Ureter (tissue), 1 donor: ENCODE measurements around the gene IP6K3. TPM values are rescaled to one million over a fixed set of nuclear protein-coding genes. Genes with fewer than 3 reads are reported as not detected.

ENCODE experiments used
- DNase-seq: peaks from one replicate; pipeline ENCODE4 v3.0.0-alpha.2; 2020; ENCODE audit warnings: low spot score
- total RNA-seq: library from RNA; stranded (reverse); gene quantifications from one replicate; pipeline ENCODE4 v1.2.4, GENCODE V29; 2023
- donor health status: DM: yes; HTN: yes; CAD: no.

IP6K3 gene
- total RNA-seq, 1 donor from 2014 or later, result 2.6 TPM

DNA sequence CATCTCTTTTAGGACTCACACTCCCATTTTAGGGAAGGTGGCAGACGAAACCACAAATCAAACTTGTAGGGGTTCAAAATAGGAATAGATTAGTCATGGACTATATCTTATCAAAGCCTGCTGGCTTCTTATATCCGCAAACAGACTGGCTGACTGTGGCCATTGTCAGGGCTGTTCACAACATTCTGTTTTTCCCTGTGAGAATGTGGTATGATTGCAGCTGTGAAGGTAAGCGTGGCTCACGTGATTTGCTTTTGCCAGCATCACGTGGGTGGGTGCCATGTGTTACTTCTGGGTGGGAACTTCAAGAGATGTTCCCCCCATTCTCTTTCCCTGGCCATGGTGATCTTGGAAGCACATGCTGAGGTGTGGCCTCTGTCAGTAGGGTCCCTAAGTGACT lies 5.9 kb downstream of the IP6K3 start:
- no peak for DNase-seq

DNA sequence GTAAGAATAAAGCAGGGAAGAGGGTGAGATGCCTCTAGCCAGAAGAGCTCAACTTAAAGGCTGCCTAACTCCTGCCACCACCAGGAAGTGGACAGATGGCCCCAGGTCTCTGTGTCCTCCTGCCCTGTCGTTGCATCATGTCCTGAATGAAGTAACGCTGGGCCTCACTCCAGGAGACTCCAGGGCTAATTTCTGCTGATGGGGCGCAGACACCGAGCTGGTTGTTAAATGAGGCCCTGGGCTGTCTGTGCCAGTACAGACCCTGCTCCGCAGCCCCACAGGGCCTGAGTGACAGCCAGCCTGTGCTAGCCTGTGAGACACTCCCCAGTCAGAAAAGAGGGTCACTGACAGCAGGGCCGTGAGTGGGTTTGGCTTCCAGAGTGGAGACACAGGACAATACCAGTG lies 6.5 kb downstream of the IP6K3 start:
- no peak for DNase-seq

DNA sequence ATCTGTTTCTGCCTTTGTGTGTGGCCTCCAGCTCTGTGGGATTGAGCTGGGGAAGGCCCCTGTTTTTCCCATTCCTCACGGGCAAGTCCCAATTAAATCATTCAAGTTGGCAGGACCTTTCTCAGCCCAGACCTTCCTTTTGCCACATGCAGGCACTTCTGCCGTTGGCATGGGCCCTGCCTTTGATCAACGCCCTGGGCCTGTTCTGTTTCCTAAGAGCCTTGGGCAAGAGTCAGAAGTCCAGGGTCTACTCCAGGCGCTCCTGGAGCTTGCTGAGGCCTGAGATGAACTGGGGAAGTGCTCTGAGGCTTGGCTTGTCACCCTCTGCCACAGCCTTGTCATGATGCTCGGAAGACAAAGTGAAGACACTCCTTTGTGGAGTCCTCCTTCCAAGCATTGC lies 7.1 kb downstream of the IP6K3 start:
- no peak for DNase-seq

DNA sequence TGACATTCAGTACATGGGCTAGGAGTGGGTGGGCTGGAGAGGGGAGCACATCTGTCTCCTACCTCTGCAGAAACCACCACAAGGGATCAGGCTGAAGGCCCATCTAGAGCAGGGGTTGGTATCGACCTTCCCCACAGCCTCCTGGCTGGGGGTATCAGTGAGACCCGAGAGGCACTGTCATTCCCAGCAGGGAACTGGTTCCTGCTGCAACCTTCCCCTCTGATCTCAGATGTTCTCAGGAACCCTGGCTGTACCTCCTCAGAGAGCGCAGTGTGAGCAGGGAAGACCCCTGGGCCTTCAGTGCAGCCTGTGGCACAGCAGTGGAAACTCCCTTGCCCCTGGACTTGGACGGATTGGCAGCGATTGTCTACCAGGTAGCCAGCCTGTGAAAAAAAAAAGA lies 7.8 kb downstream of the IP6K3 start:
- no peak for DNase-seq

DNA sequence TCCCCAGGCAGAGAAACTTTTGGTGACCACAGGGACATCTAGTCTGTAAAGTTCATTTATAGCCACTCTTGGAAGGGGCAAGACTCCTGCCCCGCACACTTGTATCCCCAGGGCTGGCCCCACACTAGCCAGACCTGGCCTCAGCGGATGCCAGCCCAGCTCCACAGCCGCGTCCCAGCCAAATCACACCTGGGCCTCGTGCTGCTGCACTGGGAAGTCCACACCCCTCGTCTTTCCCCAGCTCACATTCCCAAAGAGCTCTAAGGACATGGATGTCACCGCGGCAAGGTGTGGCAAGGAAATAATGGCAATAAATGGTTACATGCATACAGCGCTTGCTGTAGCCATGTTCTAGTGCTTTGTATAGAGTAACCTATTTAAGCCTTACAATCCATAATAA lies 8.6 kb downstream of the IP6K3 start:
- DNase-seq, result no peak

DNA sequence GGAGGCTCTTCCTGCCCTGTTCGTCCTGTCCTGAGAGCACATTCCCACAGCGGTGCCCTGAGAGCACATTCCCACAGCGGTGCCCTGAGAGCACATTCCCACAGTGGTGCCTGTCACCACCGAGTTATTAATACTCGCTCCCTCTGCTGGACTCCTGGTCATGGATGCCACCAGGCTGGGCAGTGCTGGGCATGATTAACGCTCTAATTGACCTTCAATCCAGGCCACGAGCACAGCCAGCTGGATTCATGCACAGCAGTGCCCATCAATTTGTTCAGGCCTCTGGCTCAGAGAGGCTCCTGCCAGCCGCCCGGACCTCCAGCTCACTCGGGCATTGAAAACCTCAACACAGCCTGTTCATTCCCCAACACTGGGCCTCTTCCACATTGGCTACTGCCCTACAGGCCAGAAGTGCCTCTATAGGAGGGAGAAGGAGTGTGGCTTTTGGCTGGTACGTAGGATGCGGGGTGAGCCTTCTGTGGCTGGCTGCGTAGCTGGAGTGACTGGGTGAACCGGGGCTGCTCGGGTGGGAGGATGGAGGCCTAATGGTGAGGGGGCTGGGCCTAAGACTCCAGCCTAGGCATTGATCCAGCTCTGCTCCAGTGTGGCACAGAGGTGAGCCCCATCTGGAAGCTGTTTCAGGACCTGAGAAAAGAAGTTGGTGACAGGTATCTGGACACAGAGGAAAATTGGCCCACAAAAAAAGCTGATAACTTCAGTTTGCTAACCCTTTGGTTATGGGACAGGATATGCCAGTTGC lies 9.3 kb downstream of the IP6K3 start:
- no peak for DNase-seq

DNA sequence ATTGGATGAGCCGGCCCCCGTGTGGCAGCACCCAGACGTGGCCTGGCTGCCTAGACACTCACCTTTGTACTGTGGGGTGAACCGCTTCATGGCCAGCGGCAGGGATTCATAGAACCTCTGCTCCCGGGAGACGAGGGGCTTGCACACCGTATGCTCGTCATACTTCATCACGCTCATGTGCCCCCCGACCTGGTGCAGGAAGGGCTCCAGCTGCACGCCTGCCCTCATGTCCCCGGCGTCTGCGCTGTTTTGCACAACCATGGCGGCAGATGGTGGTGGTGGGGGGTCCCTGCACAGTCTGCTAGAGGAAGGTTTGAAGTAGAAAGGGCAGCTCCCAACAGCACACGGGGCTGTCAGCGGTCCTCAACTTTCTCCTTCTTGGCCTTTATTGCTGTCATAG lies 11.5 kb downstream of the IP6K3 start:
- no peak for DNase-seq

DNA sequence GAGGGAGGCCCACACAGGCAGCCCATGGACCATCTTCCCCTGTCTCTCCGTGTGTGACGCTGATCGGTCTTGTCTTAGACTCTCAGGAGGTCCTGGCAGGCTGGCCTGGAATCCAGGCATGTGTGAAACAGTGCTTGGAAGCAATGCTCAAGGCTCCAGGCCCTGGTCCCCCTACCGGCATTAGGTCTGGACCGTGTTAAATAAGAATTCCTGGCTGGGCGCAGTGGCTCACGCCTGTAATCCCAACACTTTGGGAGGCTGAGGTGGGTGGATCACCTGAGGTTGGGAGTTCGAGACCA lies 13.0 kb downstream of the IP6K3 start:
- DNase-seq, result no peak

DNA sequence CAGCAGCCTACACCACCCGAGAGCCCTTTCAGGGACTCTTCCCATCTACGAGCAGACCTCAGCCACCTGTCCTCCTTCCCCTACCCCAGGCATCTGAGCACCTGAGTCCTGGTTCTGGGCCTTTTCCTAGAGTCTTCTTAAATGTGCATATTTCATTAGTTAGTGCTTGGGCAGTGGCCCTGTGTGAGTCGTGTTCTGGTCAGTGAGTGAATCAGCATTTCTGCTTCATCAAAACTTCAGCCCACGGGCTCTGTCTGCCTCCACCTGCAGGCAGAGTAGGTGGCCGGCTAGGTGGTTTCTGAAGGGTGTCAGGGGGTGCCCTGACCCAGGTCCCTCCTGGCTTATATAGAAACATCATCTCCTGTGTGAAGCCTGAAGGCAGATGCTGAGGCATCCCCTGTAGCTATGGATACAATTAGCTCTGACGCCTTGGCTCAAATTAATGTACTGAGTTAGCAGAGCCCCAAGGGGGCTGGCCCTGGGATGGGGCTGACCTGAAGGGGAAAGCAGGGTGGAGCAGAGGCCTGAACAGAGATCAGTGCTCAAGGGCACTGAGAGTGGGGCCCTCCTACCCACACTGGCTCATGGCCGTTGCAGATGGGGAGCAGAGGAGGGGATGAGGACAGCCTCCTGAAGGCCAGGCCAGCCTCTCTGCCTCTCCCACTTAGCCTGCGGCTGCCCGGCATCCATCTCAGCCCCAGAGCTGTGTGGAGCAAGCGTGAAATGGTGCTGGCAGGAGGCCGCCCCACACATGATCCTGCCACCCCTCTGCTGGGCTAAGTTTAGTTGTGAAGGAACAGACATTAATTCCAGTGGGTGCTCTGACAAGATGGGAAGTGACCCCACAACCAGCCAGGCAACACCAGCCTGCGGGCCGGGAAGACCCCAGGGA lies 13.6 kb downstream of the IP6K3 start:
- no peak for DNase-seq

DNA sequence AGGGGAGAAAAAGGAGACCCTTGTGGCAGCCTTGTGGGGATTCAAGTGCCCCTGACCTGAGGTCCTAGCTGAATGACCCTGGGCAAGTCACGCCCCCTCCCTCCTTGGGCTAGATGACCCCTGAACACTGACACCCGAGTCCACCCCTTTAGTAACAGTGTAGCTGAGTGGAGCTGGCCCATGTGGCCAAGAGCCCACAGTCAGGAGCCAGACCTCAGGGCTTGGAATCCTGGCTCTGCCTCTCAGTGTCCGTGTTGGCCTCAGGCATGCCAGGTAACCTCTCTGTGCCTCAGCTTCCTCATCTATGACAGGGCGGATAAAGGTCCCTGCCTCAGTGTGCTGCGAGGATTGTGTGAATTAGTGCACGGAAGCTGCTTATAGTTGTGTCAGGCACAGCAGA lies 14.3 kb downstream of the IP6K3 start:
- no peak for DNase-seq

DNA sequence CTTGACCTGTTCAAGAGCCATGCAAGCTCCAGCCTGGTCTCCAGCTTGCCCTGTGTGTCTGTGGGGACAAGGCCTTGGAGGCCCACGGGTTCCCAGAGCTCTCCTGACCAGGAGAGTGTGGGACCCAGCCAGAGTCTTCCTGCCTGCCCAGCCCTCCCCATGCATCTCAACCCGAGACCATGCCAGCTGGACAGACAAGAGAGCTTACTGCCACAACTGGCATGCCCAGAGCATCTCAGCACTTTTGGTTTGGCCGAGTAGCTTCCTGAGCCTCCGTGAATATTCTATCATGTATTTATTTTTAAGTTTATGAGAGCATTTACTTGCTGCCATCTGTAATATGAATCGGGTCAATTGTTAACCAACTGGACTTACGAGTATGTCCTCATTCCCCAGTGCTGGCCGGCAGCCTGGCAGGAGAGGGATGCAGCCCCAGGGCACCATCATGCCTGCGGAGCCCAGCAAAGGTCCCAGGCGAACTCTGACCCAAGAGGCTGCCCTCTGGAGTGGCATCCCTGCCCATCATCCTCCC lies 14.9 kb downstream of the IP6K3 start:
- DNase-seq, result no peak

DNA sequence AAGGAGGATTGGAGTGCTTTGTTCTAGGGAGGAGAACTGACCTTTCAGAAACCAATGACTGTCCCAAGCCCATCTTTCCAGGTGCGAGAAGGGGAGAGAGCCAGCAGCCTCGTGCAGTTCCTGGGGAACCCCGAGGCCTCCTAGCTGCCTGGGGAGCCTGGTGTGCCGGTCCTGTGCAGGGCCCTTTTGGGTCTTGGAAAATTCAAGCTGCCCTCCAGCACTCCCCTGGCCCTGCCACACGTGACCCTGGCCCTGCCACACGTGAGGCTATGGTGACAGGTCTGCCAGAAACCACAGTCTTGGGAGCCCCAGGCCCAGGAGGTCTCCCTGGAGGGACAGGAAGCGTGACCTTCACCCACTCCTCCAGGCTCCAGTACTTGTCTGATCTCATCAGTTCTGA lies 15.7 kb downstream of the IP6K3 start:
- DNase-seq, result no peak

DNA sequence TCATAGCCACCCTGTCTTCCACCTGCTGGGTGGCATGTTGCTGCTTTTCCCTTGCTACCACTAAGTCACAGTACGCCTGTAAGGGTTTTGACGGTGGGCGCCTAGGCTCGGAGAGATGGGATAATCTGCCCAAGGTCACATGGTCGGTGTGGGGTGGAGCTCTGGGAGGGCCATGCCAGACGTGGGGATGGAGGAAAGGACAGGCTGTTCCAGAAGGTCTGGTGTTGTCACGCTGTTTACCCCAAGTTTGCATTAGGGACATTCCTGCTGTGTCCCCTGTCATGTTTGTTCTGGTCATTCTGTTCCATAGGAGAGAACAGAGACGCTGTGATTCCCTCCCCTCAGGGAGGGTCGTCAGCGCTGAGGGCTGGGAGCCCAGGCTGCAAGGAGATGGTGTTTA lies 16.1 kb downstream of the IP6K3 start:
- no peak for DNase-seq

DNA sequence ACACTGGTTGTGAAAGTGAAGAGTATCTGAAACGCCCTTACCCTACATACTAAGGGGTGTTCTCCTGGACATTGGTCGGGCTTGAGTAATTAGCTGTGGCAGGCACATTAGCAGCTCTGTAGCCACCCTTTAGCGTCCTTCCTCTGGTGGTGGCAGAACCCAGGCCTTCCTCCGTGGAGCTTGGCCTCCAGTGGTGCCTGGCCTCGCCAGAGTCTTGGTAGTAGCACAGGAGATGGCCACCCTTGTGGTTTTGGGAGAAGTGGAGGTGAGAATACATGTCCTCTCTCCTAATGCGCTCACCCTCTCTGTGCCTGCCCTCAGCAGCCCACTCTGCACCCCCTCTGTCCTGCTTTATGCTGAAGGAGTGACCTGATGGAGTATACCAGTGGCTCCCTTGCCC lies 17.6 kb downstream of the IP6K3 start:
- no peak for DNase-seq

DNA sequence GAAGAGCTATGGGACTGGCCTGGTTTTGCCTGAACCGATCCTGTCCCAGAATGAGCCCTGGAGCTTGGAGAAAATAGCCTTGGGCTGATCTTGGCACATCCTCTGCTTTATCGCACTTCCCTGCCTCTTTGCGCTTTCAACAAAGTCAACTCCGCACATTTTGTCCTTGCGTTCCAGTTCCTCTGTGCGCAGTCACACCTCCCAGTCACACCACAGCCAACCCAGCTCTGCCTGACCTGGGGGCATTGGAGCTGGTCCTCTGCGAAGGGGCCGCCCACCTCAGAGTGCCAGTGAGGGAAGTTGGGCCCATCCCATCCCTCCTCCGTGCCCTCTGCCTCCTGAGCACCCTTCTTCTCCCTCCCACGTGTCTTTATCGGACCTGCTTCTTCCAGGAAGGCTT lies 18.3 kb downstream of the IP6K3 start:
- no peak for DNase-seq

DNA sequence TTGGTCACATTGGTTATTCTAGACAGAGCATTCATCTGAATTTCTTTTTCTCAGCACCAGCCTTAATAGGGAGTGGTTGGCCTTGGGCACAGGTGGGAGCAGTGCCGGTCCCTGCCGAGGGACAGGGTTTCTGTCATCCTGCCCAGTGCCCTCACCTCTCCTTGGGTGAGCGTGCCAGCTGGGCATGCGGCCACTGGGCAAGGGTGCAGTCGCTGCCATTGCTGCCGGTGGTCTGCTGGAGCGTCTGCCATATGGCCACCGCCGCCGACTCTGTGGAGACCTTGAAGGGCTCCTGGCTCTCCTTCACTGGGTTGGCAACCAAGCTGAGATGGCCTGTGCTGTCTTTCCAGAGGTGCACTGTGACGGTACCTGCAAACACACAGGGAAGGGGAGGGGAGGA lies 18.8 kb downstream of the IP6K3 start:
- no peak for DNase-seq

DNA sequence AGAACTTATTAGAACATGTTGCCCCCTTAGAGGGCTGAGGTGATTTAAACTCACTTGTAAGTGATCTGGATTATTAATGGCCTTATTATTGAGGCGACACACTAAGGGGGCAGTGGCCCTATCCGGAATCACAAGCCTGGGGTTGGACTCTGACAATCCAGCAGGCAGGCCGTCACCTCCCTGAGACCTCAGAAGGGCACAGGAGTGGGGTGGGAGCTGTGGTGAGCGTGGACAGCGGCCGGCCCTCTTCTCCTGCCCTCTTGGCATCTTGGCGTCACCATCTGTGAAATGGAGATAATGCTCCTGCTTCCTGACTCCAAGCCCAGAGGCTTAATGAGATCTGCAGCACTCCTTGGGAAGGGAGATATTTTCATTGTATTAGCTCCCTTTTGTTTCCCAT lies 19.6 kb downstream of the IP6K3 start:
- no peak for DNase-seq

DNA sequence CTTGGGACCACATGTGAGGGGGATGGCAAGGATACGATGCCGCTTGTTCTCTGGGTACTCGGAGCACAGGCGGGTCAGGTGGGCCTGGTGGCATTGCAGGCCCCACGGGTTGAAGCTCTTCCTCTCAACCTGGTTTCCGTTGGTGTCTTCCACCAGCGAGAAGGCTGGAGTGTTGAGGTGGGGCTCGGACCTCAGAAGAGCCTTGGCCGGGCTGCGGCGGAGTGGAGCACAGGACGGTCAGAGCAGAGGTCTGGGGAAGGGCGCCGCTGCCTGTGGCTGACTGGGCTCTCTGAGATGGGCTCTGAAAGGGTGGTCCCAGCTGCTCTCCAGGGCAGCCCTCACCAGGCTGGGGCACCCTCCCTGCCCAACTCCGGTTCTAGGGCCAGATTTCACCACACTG lies 20.0 kb downstream of the IP6K3 start:
- DNase-seq, result no peak

DNA sequence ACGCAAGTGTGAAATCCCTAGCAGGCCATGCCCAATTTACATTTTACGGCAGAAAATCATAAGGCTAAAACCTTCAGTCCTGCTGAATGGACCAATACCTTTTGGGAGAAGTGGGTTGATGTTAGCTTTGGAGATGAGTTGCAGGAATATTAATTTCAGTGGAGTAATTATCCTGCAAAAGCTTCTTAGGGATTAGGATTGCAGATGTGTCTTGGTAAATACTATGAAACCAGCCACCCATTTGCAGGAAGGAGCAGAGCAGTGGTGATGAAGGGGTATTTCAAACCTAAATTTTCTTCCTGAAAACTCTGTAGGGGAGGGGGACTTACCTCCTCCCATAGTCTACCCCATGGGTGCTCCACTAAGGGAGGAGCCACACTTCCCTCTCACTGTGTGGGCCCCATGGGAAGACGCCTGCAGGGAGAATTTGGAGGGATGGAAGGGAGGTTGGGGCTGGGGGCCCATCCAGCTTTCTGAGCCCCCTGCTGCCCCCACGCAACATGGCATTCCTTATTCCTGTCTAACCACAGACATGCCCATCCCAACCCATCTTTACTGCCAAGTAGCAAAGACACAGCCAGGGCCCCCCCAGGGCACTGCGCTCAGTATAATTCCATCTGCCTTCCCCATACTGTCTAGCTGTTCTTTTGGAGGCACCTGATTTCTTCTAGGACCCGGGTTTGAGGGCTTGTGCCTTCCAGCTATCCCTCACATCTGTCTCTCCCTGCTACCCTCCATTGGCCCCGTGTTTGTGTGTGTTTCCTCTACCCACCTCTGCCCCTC lies 20.6 kb downstream of the IP6K3 start:
- no peak for DNase-seq

DNA sequence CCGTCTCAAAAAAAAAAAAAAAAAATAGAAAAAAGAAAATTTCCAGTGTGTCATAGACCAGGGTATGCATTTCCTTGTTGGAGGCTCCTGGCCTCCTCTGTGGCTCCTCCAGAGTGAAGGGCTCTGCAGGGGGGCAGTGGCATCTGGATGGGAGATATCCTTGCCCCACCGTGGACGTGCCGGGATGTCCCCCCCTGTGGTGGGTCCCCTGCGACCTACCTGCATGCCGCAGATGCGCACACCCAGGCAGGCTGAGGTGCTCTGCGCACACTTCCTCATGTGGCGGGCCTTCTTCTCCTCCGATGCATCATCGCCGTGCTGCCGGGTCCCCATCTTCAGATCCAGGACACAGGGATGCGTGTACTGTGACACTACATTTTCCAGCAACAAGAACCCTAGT lies 21.5 kb downstream of the IP6K3 start:
- DNase-seq, result no peak

DNA sequence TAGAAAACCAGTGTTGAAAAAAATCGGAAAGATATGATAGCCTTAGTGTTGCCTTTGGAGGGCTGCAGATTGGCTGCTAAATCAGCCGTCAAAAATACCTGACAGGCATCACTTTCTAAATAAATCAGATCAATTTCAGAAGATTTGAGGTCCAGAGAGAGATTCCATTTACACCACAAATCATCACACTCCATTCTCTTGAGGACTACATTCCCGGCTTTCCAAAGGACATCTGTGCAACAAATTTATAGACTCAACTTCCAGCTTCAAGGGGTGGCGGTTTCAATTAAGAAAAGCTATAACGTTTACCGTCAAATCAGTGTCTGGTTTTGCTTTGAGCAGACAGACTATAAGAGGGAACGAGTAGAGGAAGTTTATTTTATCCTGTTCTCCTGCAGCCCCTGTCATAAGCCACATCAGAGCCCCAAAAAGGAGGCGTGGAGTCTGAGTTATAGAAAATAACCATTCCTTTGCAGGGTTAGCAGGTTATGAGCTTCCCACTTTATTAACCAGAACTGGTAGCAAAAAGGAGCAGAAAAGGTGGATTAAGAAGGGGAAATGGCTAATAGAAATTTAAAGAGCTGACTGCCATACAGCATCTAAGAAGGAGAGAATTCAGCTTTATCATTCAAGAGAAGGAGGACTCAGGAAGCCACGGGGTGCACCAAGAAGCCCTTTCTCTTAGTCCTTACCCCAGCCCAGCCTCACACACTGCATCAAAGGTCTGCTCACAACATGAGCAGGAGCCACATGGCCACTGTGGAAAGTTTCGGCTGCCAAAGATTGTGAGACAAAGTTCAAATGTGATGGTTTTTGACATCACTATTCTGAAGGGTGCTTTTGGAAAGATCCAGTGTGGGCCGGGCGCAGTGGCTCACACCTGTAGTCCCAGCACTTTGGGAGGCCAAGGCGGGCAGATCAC lies 22.3 kb downstream of the IP6K3 start:
- DNase-seq, result no peak
